Gastrocnemius medialis (tissue), 4 donors: ENCODE results near the gene TMEM174.

Source experiments
- CTCF ChIP-seq, 5 experiments: fragments of 450-650 bp in 3 of 5; fragments of 200-600 bp in 2 of 5; sonication (generic) in 2 of 5; IDR thresholded peaks in 4 of 5; conservative IDR thresholded peaks in 1 of 5; 1 replicate in 4 of 5; 2 replicates in 1 of 5; pipeline ENCODE4 v1.5.1; 2016 to 2019; ENCODE audit warnings: antibody characterized with exemption in 5 of 5, mild to moderate bottlenecking in 3 of 5, moderate library complexity in 3 of 5
- POLR2A ChIP-seq, 2 donors: fragments of 450-650 bp; IDR thresholded peaks; one replicate each; pipeline ENCODE4 v1.6.1; 2017; ENCODE audit warnings: antibody characterized with exemption in 2 of 2, mild to moderate bottlenecking in 2 of 2, moderate library complexity in 2 of 2

GRCh38 chr5:73186976-73187375 lies 14.0 kb downstream of the TMEM174 start:
- no peak for TF ChIP-seq POLR2A (IDR thresholded peaks at IDR 0.05)
- TF ChIP-seq CTCF (IDR thresholded peaks at IDR 0.05 in 4 of 5, conservative IDR thresholded peaks at IDR 0.05 in 1 of 5): no peak
